Breast epithelium (tissue), 4 donors: ENCODE results near the gene PLCXD3. TPM values are rescaled to one million over a fixed set of nuclear protein-coding genes. Genes with fewer than 3 reads are reported as not detected.

ENCODE experiments used
- DNase-seq, 2 donors: peaks; one replicate each; pipeline ENCODE4 v3.0.0-alpha.2; 2019; ENCODE audit warnings: low spot score in 2 of 2
- H3K27ac ChIP-seq, 2 donors: fragments of 200-600 bp; sonication (generic) in 1 of 2; one replicate each; pipeline ENCODE4 v1.5.1; 2016 to 2019; ENCODE audit warnings: mild to moderate bottlenecking in 1 of 2
- H3K27me3 ChIP-seq, 2 donors: fragments of 200-600 bp; sonication (generic) in 1 of 2; one replicate each; pipeline versions ENCODE4 v1.5.1 to v1.6.0; 2017 to 2019; ENCODE audit warnings: control low read depth in 1 of 2, mild to moderate bottlenecking in 1 of 2
- H3K36me3 ChIP-seq: fragments of 200-600 bp; one replicate; pipeline ENCODE4 v1.5.1; 2019
- H3K4me1 ChIP-seq, 2 donors: fragments of 200-600 bp; sonication (generic); one replicate each; pipeline ENCODE4 v1.5.1; 2016 to 2019; ENCODE audit warnings: control low read depth in 1 of 2
- H3K4me3 ChIP-seq, 3 donors: fragments of 200-600 bp; sonication (generic); 1 replicate in 2 of 3; 2 replicates in 1 of 3; pipeline ENCODE4 v1.5.1; 2016 to 2019; ENCODE audit warnings: mild to moderate bottlenecking in 3 of 3, moderate library complexity in 2 of 3
- H3K9me3 ChIP-seq, 2 donors: fragments of 200-600 bp; sonication (generic) in 1 of 2; one replicate each; pipeline ENCODE4 v1.5.1; 2016 to 2019; ENCODE audit warnings: control low read depth in 1 of 2
- CTCF ChIP-seq, 3 donors: fragments of 450-650 bp; IDR thresholded peaks; one replicate each; pipeline ENCODE4 v1.5.1; 2016 to 2017; ENCODE audit warnings: antibody characterized with exemption in 3 of 3, mild to moderate bottlenecking in 3 of 3, moderate library complexity in 3 of 3
- POLR2A ChIP-seq: fragments of 450-650 bp; IDR thresholded peaks from one replicate; pipeline ENCODE4 v1.6.1; 2016; ENCODE audit warnings: antibody characterized with exemption, mild to moderate bottlenecking, moderate library complexity
- POLR2AphosphoS5 ChIP-seq, 3 donors: sonication (generic); formaldehyde crosslinking; IDR thresholded peaks; one replicate each; pipeline ENCODE4 v1.6.1; 2017; ENCODE audit warnings: antibody characterized with exemption in 3 of 3
- intact Hi-C: fragments of 100-400 bp; cut with DNase I; formaldehyde crosslinking; loops from one replicate; pipeline ENCODE4 v1.15.1; 2023; ENCODE audit warnings: low total_unique reads
- total RNA-seq, 3 donors: library from RNA; depleted of rRNA; stranded (reverse); fragments of >200 nt; gene quantifications; one replicate each; pipeline ENCODE4 v1.1.0, GENCODE V29; 2016

PLCXD3 gene
- total RNA-seq, 3 donors from 2014 or later, result 2.0 to 6.6 (median 3.8) TPM

GRCh38 chr5:41408676-41409443, 101.5 kb downstream of the PLCXD3 start:
- no peak for TF ChIP-seq CTCF (IDR thresholded peaks at IDR 0.05)
- no peak for TF ChIP-seq POLR2A
- no peak for TF ChIP-seq POLR2AphosphoS5 (IDR thresholded peaks at IDR 0.05)
- intact Hi-C loops, result no loop called here

GRCh38 chr5:41406936-41407335, 103.5 kb downstream of the PLCXD3 start:
- no peaks in the 10 kb centered on the region for H3K36me3 ChIP-seq
- no peaks in the 10 kb centered on the region for H3K27me3 ChIP-seq
- no peak overlapping the region for H3K27ac ChIP-seq
- H3K4me1 ChIP-seq, result no peaks in the 10 kb centered on the region
- no peak overlapping the region for H3K4me3 ChIP-seq
- intact Hi-C loops, result no loop called here
- TF ChIP-seq CTCF (IDR thresholded peaks at IDR 0.05), result no peak
- no peak for TF ChIP-seq POLR2AphosphoS5 (IDR thresholded peaks at IDR 0.05)
- no peak for TF ChIP-seq POLR2A
- DNase-seq, result no peak
- H3K9me3 ChIP-seq, result no peaks in the 10 kb centered on the region

More at GRCh38 chr5:41408676-41409443, 101.5 kb downstream of the PLCXD3 start:
- H3K36me3 ChIP-seq, result no peaks in the 10 kb centered on the region
- H3K27ac ChIP-seq, result no peak overlapping the region
- H3K27me3 ChIP-seq, result no peaks in the 10 kb centered on the region
- H3K4me1 ChIP-seq, result no peaks in the 10 kb centered on the region
- H3K4me3 ChIP-seq, result no peak overlapping the region
- no peaks in the 10 kb centered on the region for H3K9me3 ChIP-seq
- DNase-seq, result no peak

GRCh38 chr5:41406424-41406823, 104.0 kb downstream of the PLCXD3 start:
- intact Hi-C loops, result no loop called here
- no peak overlapping the region for H3K4me3 ChIP-seq
- no peaks in the 10 kb centered on the region for H3K9me3 ChIP-seq
- no peak for DNase-seq
- H3K36me3 ChIP-seq, result no peaks in the 10 kb centered on the region
- no peak overlapping the region for H3K27ac ChIP-seq
- no peaks in the 10 kb centered on the region for H3K4me1 ChIP-seq
- H3K27me3 ChIP-seq, result no peaks in the 10 kb centered on the region
- TF ChIP-seq POLR2A, result no peak
- no peak for TF ChIP-seq CTCF (IDR thresholded peaks at IDR 0.05)

DNA sequence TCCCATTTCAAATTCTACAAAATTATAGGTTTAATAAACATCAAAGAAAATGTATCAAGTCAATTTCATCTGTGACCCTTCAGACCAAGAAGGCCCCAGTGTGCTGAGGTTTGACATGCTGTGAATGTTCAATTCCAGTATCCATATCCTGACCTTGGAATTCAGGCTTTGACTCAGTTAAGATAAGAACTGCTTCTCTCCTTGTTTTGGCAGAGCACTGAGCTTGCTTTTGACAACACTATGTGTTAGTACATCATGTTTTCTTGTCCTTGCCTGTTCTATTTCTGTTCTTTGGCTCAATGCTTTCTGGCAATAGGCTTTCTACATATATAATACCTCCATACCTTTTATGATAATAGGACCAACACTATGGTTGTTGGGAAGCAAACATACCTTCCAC, 105.6 kb downstream of the PLCXD3 start:
- Histone ChIP-seq H3K4me1 (no peaks in the 10 kb centered on the region), H3K4me3 (no peak overlapping the region), H3K27me3 (no peaks in the 10 kb centered on the region), H3K36me3 (no peaks in the 10 kb centered on the region), H3K27ac (no peak overlapping the region), H3K9me3 (peaks cover 0 to 4% of the 10 kb centered on the region in 2 donors)
- DNase-seq, result no peak
- intact Hi-C loops, result no loop called here
- TF ChIP-seq POLR2A (no peak), POLR2AphosphoS5 (IDR thresholded peaks at IDR 0.05) (no peak), CTCF (IDR thresholded peaks at IDR 0.05) (no peak)

DNA sequence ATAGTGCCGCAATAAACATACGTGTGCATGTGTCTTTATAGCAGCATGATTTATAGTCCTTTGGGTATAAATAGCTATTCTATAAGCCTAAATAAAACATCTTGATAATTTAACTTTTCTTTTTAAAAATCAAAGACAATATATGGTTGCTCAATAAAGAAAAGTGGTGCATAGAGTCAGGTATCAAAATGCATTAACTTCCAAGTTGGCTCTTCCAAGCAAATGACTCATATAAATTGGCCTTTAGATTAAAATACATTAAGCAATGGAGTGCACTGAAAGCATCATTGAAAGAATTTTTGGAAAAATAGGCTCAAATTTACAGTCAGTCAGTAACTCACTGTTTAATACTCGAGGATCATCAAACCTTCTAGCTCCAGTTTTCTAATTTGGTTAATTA, 106.6 kb downstream of the PLCXD3 start:
- no peak overlapping the region for H3K27ac ChIP-seq
- no peaks in the 10 kb centered on the region for H3K36me3 ChIP-seq
- no peak for TF ChIP-seq POLR2A
- no peak for TF ChIP-seq POLR2AphosphoS5 (IDR thresholded peaks at IDR 0.05)
- TF ChIP-seq CTCF (IDR thresholded peaks at IDR 0.05), result no peak
- peaks cover 0 to 13% of the 10 kb centered on the region in 2 donors for H3K9me3 ChIP-seq
- H3K27me3 ChIP-seq, result no peaks in the 10 kb centered on the region
- intact Hi-C loops, result no loop called here
- DNase-seq, result no peak
- H3K4me3 ChIP-seq, result no peak overlapping the region
- no peaks in the 10 kb centered on the region for H3K4me1 ChIP-seq
